Measurements from ENCODE around the gene SLC7A14.

Gene SLC7A14

DNA sequence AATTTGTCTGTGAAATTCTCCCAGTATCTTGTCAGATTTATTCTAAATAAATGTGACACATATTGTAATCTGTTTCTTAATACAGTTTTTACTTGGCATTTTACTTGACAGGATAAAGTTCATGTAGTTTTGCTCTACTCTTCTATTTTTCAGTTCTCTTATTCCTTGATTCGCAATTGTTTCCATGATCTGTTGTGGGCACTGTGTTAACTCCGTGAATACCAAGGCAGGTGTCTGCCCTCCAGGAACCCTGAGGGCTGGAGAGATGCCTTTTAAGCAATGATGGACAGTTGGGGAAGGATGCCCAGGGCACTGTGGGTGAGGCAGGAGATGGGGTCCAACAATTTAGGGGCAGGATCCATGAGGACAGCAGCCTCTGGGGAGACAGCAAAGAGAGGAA lies 164.1 kb downstream of the SLC7A14 start:
- no peak overlapping the region for H3K4me3 ChIP-seq (ENCODE audit: low read depth, low read length)
- DNase-seq (ENCODE audit: low read depth), result no peak
- TF ChIP-seq, protein P1, sequence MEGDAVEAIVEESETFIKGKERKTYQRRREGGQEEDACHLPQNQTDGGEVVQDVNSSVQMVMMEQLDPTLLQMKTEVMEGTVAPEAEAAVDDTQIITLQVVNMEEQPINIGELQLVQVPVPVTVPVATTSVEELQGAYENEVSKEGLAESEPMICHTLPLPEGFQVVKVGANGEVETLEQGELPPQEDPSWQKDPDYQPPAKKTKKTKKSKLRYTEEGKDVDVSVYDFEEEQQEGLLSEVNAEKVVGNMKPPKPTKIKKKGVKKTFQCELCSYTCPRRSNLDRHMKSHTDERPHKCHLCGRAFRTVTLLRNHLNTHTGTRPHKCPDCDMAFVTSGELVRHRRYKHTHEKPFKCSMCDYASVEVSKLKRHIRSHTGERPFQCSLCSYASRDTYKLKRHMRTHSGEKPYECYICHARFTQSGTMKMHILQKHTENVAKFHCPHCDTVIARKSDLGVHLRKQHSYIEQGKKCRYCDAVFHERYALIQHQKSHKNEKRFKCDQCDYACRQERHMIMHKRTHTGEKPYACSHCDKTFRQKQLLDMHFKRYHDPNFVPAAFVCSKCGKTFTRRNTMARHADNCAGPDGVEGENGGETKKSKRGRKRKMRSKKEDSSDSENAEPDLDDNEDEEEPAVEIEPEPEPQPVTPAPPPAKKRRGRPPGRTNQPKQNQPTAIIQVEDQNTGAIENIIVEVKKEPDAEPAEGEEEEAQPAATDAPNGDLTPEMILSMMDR (IDR thresholded peaks at IDR 0.05; ENCODE audit: low read depth, low read length, missing control alignments), result no peak

DNA sequence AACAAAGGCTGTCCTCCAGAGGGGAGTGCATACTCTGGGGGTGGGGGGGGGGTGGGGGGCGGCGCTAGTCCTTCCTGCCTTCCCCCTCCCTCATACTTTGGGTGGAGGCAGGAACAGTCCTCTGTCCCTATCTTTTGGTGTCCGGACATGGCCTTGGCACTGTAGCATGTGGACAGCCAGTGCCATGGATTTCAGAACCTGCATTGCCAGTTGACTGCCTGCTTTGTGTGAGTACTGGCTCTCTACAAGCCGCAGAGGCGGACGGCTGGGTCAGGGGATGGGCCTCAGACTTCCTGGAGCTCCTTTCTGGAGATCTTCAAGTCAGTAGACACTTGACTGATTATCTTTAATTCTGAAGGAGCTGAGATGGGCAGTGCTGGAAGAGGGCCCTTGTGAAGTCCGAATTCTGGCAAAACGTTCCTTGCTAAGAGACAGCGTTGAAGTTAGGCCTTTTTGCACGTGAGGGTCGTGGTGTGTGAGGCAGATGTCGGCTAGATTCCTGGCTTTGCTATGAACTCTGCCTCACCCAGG lies 164.7 kb downstream of the SLC7A14 start:
- TF ChIP-seq, protein P1 (IDR thresholded peaks at IDR 0.05; ENCODE audit: low read depth, low read length, missing control alignments), result no peak
- no peak for DNase-seq (ENCODE audit: low read depth)
- H3K4me3 ChIP-seq (ENCODE audit: low read depth, low read length), result no peak overlapping the region

DNA sequence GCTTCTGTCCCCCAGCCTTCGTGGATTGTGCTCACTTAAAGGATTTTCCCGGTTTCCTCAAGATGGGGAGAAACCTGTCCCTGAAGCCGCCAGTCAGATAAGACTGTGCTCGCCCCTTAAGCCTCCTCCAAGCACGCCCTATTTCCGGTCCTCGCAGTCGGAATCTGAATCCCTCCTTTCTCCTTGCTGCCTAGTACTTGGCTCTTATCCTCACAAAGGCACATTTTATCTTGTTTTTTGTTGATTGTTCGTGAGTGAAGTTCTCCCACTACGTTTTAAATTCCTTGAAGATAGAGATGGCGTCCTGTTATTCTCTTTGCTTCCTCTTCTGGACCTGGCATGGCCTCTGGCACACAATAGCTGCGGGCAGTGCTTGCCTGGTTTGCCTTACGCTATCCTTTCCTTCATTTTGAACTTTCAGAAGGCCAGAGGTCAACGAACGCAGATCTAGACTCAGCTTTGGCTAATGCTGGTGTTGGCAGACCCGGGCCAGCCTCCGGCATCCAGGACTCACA lies 165.5 kb downstream of the SLC7A14 start:
- TF ChIP-seq, protein P1 (IDR thresholded peaks at IDR 0.05; ENCODE audit: low read depth, low read length, missing control alignments), result no peak
- no peak for DNase-seq (ENCODE audit: low read depth)
- H3K4me3 ChIP-seq (ENCODE audit: low read depth, low read length), result no peak overlapping the region

DNA sequence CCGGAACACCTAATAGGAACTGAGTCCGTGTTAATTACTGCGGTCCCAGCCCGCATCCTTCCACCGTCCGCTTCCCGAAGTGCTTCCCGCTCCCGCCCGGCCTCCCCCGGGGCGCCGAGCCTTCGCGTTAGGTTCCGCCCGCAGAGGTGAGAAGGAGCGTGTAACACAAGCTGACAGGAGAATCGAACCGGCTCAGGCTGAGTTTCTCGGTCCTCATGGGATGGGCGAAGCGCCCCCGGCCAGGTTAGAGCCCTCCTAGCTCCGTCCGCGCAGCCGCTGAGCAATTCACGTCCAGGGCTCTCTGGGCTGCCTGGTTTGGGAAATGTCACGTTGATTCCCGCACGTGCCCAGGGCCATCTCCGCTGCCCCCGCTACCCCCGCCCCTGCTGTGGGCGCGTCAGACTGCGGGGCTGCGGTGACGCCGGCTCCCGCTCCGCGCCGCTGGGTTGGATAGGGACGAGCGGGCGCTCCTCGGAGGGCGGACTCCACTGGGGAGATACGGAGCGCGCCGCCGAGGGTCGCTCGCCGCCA lies 166.3 kb downstream of the SLC7A14 start:
- TF ChIP-seq, protein P1 (IDR thresholded peaks at IDR 0.05; ENCODE audit: low read depth, low read length, missing control alignments), result no peak
- H3K4me3 ChIP-seq (ENCODE audit: low read depth, low read length), result no peak overlapping the region
- DNase-seq (ENCODE audit: low read depth), result no peak

DNA sequence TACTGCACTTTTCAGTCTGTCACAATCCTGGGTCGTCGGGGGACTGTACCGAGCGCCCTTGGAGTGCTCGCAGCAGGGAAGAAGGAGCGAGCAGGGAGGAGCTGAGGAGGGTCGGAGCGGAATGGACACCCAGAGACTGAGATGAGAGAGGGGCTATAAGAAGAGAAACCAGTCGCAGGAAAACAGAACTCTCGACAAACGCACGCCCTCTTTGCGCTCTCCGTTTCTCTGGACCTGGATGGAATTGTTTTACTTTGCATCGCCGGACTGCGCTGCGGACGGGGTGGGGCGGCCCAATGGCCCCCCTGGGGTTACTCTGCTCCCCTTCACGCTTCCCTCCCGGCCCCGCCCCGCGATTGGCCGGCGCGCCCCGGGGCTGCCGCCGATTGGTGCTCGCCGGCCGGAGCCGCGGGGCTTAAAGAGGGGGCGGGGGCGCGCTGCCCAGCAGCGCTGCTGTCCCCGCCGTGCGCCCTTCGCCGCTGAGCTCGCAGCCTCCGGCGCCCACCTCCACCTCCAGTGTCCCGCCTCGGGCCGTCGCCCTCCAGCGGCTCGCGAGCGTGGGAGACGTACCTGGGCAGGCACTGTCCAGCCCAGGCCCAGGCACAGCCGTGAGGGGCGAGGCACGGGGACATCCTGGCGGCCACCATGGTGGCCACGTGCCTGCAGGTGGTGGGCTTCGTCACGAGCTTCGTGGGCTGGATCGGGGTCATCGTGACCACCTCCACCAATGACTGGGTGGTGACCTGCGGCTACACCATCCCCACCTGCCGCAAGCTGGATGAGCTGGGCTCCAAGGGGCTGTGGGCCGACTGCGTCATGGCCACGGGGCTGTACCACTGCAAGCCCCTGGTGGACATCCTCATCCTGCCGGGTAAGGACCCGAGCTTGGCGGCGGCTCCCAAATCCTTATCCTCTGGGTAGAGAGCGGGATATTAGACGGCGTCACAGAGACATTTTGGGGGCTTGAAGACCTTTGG lies 167.2 kb downstream of the SLC7A14 start, which contains the start of gene CLDN11:
Gene CLDN11, plus strand, starts transcription at position 447 of the 977 bp plus-strand sequence. Its CDS starts 199 bp downstream, at position 646.
- DNase-seq (ENCODE audit: low read depth), result no peak
- TF ChIP-seq, protein P1 (IDR thresholded peaks at IDR 0.05; ENCODE audit: low read depth, low read length, missing control alignments), result no peak
- no peak within 1 kb of the TSS; the same call in 1 of the 2 replicates for H3K4me3 ChIP-seq (ENCODE audit: low read depth, low read length)

DNA sequence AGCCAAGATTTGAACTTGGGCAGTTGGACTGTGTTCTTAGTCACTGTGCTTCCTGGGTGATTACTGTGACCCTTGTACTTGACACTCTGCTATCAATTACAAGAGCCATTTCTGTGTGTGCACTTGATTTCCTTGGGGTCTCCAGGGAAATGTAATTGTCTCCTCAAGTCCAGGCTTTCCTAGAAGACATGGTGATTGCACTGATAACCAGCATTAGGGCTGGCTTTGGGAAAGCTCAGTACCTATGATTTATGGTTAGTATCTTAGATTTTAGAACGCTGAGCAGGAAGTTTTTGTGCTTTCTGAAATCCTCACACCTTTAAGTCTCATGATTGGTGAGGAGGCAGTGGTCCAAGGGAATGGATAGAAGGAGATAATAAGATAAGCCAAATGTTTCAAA lies 168.8 kb downstream of the SLC7A14 start:
- TF ChIP-seq, protein P1 (IDR thresholded peaks at IDR 0.05; ENCODE audit: low read depth, low read length, missing control alignments), result no peak
- no peak for DNase-seq (ENCODE audit: low read depth)
- no peak overlapping the region for H3K4me3 ChIP-seq (ENCODE audit: low read depth, low read length)

Data from GM12864 (cell line).